HL-60 (cell line): ENCODE data around the gene LCE1C.

Experiments used
- CTCF ChIP-seq: IDR thresholded peaks from one replicate; pipeline ENCODE4 v1.5.1; 2011; ENCODE audit warnings: low read length, control low read depth, inconsistent platforms; ENCODE audit not compliant: insufficient read depth
- TF ChIP-seq, protein P1 (sequence below): IDR thresholded peaks from 2 replicates; pipeline ENCODE4 v1.6.1; 2012; ENCODE audit warnings: low read depth; ENCODE audit not compliant: insufficient replicate concordance

DNA sequence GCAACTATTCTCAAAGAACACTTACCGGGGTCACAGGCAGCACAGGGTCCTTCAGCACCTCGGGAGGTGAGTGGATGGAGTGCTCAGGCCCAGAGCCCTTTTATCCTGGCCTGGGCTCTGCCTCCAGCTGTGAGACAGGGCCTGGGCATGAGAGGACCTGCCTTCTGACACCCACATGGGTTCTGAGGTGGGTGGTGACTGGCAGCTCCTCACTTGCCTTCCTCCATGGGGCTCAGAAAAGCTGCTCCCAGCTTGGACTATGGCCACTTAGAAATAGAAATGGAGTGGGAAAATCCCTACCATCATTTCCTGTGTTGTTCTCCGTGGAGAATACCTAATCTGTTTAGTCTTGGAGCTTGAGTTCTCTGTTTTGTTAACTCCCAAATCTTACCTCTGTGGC, at the start of gene LCE1C:
- TF ChIP-seq CTCF, result no peak
- TF ChIP-seq, protein P1, sequence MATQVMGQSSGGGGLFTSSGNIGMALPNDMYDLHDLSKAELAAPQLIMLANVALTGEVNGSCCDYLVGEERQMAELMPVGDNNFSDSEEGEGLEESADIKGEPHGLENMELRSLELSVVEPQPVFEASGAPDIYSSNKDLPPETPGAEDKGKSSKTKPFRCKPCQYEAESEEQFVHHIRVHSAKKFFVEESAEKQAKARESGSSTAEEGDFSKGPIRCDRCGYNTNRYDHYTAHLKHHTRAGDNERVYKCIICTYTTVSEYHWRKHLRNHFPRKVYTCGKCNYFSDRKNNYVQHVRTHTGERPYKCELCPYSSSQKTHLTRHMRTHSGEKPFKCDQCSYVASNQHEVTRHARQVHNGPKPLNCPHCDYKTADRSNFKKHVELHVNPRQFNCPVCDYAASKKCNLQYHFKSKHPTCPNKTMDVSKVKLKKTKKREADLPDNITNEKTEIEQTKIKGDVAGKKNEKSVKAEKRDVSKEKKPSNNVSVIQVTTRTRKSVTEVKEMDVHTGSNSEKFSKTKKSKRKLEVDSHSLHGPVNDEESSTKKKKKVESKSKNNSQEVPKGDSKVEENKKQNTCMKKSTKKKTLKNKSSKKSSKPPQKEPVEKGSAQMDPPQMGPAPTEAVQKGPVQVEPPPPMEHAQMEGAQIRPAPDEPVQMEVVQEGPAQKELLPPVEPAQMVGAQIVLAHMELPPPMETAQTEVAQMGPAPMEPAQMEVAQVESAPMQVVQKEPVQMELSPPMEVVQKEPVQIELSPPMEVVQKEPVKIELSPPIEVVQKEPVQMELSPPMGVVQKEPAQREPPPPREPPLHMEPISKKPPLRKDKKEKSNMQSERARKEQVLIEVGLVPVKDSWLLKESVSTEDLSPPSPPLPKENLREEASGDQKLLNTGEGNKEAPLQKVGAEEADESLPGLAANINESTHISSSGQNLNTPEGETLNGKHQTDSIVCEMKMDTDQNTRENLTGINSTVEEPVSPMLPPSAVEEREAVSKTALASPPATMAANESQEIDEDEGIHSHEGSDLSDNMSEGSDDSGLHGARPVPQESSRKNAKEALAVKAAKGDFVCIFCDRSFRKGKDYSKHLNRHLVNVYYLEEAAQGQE, result no peak
